ENCODE measurements around the gene OBP2B.
A peak's percentile ranks its signal among the peaks of the same experiment; 100 is the strongest.
"Not testable (repeated sequence)": the region's sequence is repeated elsewhere in the genome, so short reads cannot be mapped to it uniquely, and the experiment has no call there.

The OBP2B gene

GRCh38 chr9:133246991-133247390 is 37.9 kb upstream of the OBP2B start:
- Mint-ChIP-seq H3K9me3 (no peaks in the 10 kb centered on the region), H3K4me1 (no peaks in the 10 kb centered on the region), H3K27me3 (peaks cover 48% of the 10 kb centered on the region), H3K36me3 (no peaks in the 10 kb centered on the region), H3K4me3 (no peak overlapping the region), H3K27ac (no peak overlapping the region)
- ATAC-seq: no peak

GRCh38 chr9:133246562-133246961 is 37.5 kb upstream of the OBP2B start:
- peaks cover 53% of the 10 kb centered on the region for H3K27me3 Mint-ChIP-seq
- no peak for ATAC-seq
- H3K4me3 Mint-ChIP-seq: no peak overlapping the region

DNA sequence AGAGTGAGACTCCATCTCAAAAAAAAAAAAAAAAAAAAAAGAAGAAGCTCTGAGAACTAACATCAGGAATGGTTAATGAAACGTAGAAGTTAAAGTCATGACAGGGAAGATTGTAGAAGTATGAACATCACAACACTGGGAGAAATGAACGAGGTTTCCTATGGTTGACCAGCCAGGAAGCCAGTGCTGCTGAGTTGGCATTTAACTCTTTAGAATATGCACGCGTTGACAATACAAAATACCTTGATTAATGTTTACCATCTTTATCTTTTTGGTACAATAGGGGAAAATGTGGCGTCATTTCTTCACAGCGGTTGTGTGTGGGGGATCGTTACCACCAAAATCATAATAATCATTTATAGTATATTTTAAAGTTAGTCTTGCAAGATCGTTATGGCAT is 33.9 kb upstream of the OBP2B start:
- Mint-ChIP-seq H3K36me3 (no peaks in the 10 kb centered on the region), H3K4me3 (no peak overlapping the region), H3K4me1 (peaks cover 13% of the 10 kb centered on the region), H3K27me3 (peaks cover 60% of the 10 kb centered on the region), H3K27ac (no peak overlapping the region), H3K9me3 (no peaks in the 10 kb centered on the region)
- ATAC-seq: no peak

More at GRCh38 chr9:133246562-133246961, 37.5 kb upstream of the OBP2B start:
- no peaks in the 10 kb centered on the region for H3K4me1 Mint-ChIP-seq
- no peak overlapping the region for H3K27ac Mint-ChIP-seq
- no peaks in the 10 kb centered on the region for H3K36me3 Mint-ChIP-seq
- H3K9me3 Mint-ChIP-seq: no peaks in the 10 kb centered on the region

DNA sequence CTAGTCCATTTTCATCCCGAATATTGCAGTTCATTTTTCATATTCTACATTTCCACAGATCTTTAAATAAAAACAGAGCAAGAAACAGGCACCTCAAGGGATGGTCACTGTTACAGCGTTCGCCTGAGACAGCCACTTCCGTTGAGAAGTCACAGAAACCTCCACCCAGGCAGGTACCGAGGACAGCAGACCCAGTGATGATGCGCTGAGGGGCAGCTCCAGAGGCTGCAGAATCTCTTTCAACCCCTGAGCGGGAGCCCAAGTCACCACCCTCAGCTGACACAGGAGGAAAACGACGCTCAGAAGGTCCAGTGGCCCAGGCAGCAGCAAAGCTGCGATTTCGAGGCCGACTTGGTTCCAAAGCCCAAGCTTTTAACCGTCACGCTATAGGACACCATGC is 33.2 kb upstream of the OBP2B start:
- no peaks in the 10 kb centered on the region for H3K36me3 Mint-ChIP-seq
- ATAC-seq: no peak
- H3K27ac Mint-ChIP-seq: no peak overlapping the region
- H3K4me1 Mint-ChIP-seq: peaks cover 19% of the 10 kb centered on the region
- H3K27me3 Mint-ChIP-seq: peaks cover 63% of the 10 kb centered on the region
- H3K9me3 Mint-ChIP-seq: no peaks in the 10 kb centered on the region
- H3K4me3 Mint-ChIP-seq: no peak overlapping the region

GRCh38 chr9:133239533-133240090 is 30.6 kb upstream of the OBP2B start:
- H3K4me3 Mint-ChIP-seq: no peak overlapping the region
- peaks cover 19% of the 10 kb centered on the region for H3K4me1 Mint-ChIP-seq
- no peak for ATAC-seq
- H3K9me3 Mint-ChIP-seq: no peaks in the 10 kb centered on the region
- no peak overlapping the region for H3K27ac Mint-ChIP-seq
- no peaks in the 10 kb centered on the region for H3K36me3 Mint-ChIP-seq
- peaks cover 75% of the 10 kb centered on the region for H3K27me3 Mint-ChIP-seq

- no peaks in the 10 kb centered on the region for H3K36me3 Mint-ChIP-seq
- no peak overlapping the region for H3K27ac Mint-ChIP-seq
- H3K4me3 Mint-ChIP-seq: peak overlapping the region; percentile 48
- H3K4me1 Mint-ChIP-seq: peaks cover 19% of the 10 kb centered on the region
- peak; percentile 58 for ATAC-seq
- H3K27me3 Mint-ChIP-seq: peaks cover 81% of the 10 kb centered on the region
- H3K9me3 Mint-ChIP-seq: no peaks in the 10 kb centered on the region
These were observed 29.9 kb upstream of the OBP2B start for GRCh38 chr9:133238851-133239532.

- Mint-ChIP-seq H3K27me3 (peaks cover 82% of the 10 kb centered on the region), H3K4me1 (peaks cover 19% of the 10 kb centered on the region), H3K4me3 (peak overlapping the region; percentile 48), H3K9me3 (no peaks in the 10 kb centered on the region), H3K36me3 (no peaks in the 10 kb centered on the region), H3K27ac (no peak overlapping the region)
- peak; percentile 62 for ATAC-seq
These were observed 29.3 kb upstream of the OBP2B start for GRCh38 chr9:133238272-133238850.

DNA sequence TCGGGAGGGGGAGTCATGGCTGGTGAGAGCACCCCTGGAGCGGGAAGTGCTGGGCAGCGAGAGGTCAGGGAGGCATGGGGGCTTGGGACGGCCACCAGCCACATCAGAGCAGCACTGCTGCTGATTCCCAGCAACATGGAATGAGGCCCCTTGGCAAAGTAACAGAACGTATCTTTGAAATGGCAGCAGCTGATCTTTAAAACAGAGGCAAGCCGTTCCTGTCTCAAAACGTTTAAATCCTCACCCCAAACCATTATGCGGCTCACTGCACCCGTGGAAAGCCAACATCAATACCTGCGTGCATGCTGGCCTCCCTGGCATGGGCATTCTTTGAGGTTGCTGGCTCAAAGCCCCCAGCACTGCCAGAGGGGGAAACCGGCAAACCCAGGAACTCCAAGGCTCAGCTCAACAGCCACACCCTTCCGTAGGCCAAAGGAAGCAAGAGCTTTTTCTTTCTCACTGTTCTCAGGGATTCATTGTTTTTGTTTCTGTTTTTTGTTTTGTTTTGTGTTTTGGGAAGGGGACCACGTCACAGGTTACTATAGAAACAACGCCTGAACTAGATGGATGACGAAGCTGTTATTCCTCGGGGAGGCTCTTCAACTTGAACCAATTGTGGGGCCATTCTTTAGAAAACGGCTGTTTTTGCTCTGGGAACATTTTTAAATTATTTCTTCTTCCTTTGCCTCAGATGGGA is 28.1 kb upstream of the OBP2B start:
- no peaks in the 10 kb centered on the region for H3K36me3 Mint-ChIP-seq
- H3K4me3 Mint-ChIP-seq: no peak overlapping the region
- no peaks in the 10 kb centered on the region for H3K9me3 Mint-ChIP-seq
- H3K27me3 Mint-ChIP-seq: peaks cover 81% of the 10 kb centered on the region
- no peak for ATAC-seq
- H3K4me1 Mint-ChIP-seq: peaks cover 19% of the 10 kb centered on the region
- no peak overlapping the region for H3K27ac Mint-ChIP-seq

- H3K27me3 Mint-ChIP-seq: peaks cover 74% of the 10 kb centered on the region
- not testable (repeated sequence) for H3K27ac Mint-ChIP-seq
These were observed 27.4 kb upstream of the OBP2B start for GRCh38 chr9:133236291-133237034.

DNA sequence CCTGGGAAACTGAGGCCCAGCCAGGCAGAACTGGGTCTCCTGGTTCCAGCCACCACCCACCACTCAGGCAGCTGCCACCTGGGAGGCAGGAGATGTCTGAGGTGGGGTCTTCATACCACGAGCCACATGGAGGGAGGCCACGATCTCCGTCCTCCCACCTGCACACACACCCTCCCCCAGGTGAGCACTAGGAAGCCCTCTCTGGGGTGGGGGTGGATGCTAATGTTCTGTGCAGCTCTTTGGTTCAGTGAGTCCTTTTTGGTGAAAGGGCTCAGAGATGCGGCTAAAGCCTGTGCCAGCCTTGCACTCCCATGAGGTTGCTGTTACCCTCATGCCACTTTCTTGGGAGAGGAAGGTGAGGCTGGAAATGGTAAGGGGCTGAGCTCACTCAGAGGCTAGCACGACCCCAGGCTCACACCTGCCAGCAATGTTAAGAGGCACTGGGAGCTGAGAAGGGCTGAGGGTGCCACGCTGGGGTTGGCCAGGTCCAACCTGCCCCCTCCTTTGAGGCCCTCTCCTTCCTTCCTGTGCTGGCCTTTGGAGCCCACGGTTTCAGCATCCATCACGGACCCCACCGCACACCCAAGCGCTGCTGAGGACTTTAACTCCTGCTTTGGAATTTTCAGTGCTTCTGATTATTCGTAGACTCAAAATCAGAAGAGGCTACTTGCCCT is 26.6 kb upstream of the OBP2B start:
- no peak for ATAC-seq
- H3K36me3 Mint-ChIP-seq: no peaks in the 10 kb centered on the region
- H3K27ac Mint-ChIP-seq: no peak overlapping the region
- no peaks in the 10 kb centered on the region for H3K9me3 Mint-ChIP-seq
- H3K27me3 Mint-ChIP-seq: peaks cover 66% of the 10 kb centered on the region
- peaks cover 19% of the 10 kb centered on the region for H3K4me1 Mint-ChIP-seq
- H3K4me3 Mint-ChIP-seq: no peak overlapping the region

More at GRCh38 chr9:133236291-133237034, 27.4 kb upstream of the OBP2B start:
- peaks cover 19% of the 10 kb centered on the region for H3K4me1 Mint-ChIP-seq
- not testable (repeated sequence) for H3K4me3 Mint-ChIP-seq, H3K9me3 Mint-ChIP-seq, H3K36me3 Mint-ChIP-seq, ATAC-seq

DNA sequence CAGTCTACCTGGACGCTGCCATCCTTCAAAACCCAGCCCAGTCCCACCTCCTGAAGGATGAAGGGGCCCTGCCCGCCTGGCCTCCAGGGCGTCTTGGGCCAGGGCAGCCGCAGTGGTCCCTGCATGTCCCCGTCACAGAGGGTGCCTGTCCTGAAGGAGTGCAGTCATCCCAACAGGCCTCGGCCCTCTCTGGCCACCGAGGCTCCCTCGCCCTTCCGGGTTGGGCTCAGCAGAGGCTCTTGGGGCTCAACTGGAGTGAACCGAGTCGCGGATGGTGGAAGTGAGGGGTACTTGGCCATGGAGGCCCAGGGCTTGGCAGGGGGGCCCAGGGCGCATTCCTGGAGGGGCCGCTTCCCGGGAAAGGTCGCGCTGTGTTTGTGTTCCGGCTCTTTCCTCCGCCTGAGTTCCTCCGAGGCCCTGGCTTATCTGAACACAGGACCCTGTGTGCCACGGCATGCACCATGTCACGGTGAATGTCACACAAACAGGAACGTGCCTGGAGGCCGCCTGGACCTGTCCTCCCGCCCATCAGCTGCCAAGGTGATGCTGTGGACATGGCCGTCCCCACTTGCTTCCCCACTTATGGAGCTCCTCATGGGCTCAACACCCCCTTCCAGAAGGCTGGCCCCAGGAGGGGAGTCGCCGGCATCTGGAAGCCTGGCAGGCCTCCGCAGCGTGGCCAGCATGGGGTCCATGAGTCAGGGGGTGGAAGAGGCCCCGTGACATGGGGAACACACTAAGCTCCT is 25.7 kb upstream of the OBP2B start:
- peak; percentile 28 for ATAC-seq
- Mint-ChIP-seq H3K4me1 (peaks cover 19% of the 10 kb centered on the region), H3K4me3 (no peak overlapping the region), H3K9me3 (peaks cover 4% of the 10 kb centered on the region), H3K36me3 (no peaks in the 10 kb centered on the region), H3K27ac (no peak overlapping the region), H3K27me3 (peaks cover 59% of the 10 kb centered on the region)

DNA sequence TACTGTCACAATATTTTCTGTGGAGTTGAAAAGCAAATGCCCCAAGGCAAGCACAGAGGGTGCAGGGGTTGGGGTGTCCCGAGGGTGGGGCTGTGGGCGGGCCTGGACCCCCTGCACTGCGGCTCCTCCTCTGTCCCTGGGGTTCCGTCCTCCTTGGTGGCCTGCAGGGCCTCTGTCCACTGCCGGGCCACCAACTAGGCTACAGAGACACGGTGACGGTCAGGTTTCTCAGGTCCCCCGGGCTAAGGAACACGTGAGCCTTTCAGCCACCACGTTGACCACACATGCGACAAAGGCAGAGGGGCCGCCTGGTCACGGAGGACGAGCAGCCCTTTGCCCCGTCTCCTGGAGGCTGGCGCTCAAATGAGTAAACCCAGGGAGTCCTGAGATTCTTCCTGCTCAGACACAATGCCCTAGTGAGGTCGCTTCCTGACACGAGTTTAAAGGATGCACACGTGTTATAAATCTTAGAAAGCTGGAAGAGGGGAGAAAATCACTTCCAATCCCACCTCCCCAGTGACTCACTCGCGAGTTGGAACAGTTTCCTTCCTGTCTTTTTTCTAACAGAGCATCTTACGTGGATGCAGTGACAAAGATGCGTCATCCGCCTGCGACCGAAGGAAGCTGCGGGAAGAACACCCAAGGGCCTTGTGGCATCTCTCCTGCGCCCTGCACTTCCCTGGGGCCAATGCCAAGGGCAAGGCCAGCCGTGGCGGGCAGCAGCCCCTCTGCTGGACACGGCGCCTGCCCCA is 24.8 kb upstream of the OBP2B start:
- Mint-ChIP-seq H3K36me3 (no peaks in the 10 kb centered on the region), H3K27me3 (peaks cover 50% of the 10 kb centered on the region), H3K9me3 (peaks cover 4% of the 10 kb centered on the region), H3K4me3 (no peak overlapping the region), H3K4me1 (peaks cover 15% of the 10 kb centered on the region), H3K27ac (no peak overlapping the region)
- ATAC-seq: no peak

DNA sequence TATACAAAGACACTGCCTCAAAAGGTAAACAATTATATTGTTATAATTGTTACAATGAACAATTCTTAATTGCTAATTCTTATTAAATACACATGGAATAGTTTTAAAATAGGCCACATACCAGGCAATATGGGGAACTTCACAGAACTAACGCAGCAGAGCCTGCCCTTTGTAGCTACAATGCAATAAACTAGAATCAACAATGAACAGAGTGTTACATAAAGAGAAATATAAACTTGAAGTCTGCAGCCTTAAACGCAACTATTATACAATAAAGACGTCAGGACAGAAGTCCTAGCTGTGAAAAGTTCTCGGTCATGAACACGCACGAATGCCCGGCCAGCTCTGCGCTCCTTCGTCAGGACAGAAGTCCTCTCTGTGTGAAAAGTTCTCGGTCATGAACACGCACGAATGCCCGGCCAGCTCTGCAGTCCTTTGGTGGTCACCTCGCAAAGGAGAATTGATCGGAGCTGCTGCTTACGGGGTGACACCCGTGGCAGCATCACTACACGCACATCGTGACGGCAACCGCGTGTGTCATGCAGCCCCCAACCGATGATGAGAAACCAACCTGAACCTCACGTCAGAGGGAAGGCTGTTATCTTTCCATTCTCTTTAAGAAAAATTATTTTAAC is 23.0 kb upstream of the OBP2B start:
- not testable (repeated sequence) for H3K4me3 Mint-ChIP-seq, H3K9me3 Mint-ChIP-seq, H3K27ac Mint-ChIP-seq, H3K36me3 Mint-ChIP-seq, ATAC-seq, H3K4me1 Mint-ChIP-seq
- peaks cover 50% of the 10 kb centered on the region for H3K27me3 Mint-ChIP-seq

Measured in stimulated activated memory B cell treated with anti-CD40 and anti-IgM and Interleukin-4, amounts not matched to agents 10 μg/mL and 1 μg/mL and 100 μg/mL, for 72 hours (primary cell).